Gastroesophageal sphincter (tissue), 4 donors: ENCODE results near the gene ITK. TPM values are rescaled to one million over a fixed set of nuclear protein-coding genes. Genes with fewer than 3 reads are reported as not detected.
A peak's percentile ranks its signal among the peaks of the same experiment; 100 is the strongest.

ENCODE experiments used
- ATAC-seq: fragments of 150-250 bp; one replicate; pipeline ENCODE4 v1.9.1; 2016; ENCODE audit warnings: mild to moderate bottlenecking, moderate library complexity
- H3K27ac ChIP-seq, 4 donors: fragments of 200-600 bp; sonication (generic) in 3 of 4; 1 replicate in 3 of 4; 2 replicates in 1 of 4; pipeline ENCODE4 v1.5.1; 2016 to 2019
- H3K27me3 ChIP-seq: fragments of 200-600 bp; sonication (generic); one replicate; pipeline ENCODE4 v1.5.1; 2019
- H3K36me3 ChIP-seq, 2 donors: fragments of 200-600 bp; sonication (generic); one replicate each; pipeline ENCODE4 v1.5.1; 2019; ENCODE audit warnings: control low read depth in 1 of 2
- H3K4me1 ChIP-seq, 3 donors: fragments of 200-600 bp; sonication (generic); 1 replicate in 2 of 3; 2 replicates in 1 of 3; pipeline ENCODE4 v1.5.1; 2016 to 2019; ENCODE audit warnings: control low read depth in 2 of 3
- H3K4me3 ChIP-seq, 2 donors: fragments of 200-600 bp; sonication (generic); one replicate each; pipeline ENCODE4 v1.5.1; 2019; ENCODE audit warnings: mild to moderate bottlenecking in 1 of 2, moderate library complexity in 1 of 2
- H3K9me3 ChIP-seq, 3 donors: fragments of 200-600 bp; sonication (generic); one replicate each; pipeline ENCODE4 v1.5.1; 2017 to 2019; ENCODE audit warnings: control low read depth in 2 of 3
- EP300 ChIP-seq: sonication (generic); formaldehyde crosslinking; IDR thresholded peaks from one replicate; pipeline ENCODE4 v1.6.1; 2017; ENCODE audit warnings: antibody characterized with exemption, mild to moderate bottlenecking
- POLR2A ChIP-seq, 2 donors: fragments of 450-650 bp; IDR thresholded peaks; one replicate each; pipeline ENCODE4 v1.6.1; 2017; ENCODE audit warnings: antibody characterized with exemption in 2 of 2, mild to moderate bottlenecking in 2 of 2, moderate library complexity in 1 of 2
- POLR2AphosphoS5 ChIP-seq: sonication (generic); formaldehyde crosslinking; IDR thresholded peaks from one replicate; pipeline ENCODE4 v1.6.1; 2017; ENCODE audit warnings: antibody characterized with exemption
- WGBS, 2 donors: methylation state at CpG; one replicate each; pipeline ENCODE4 v1.1.5; 2018; ENCODE audit warnings: low coverage in 1 of 2; 5-methylcytosine and 5-hydroxymethylcytosine counted together
- total RNA-seq, 4 donors: library from RNA; depleted of rRNA; stranded (reverse); fragments of >200 nt; gene quantifications; one replicate each; pipeline ENCODE4 v1.1.0, GENCODE V29; 2016
- TF ChIP-seq, protein P1 (sequence below), 4 experiments: fragments of 200-600 bp in 2 of 4; fragments of 450-650 bp in 2 of 4; sonication (generic) in 1 of 4; IDR thresholded peaks; one replicate each; pipeline ENCODE4 v1.5.1; 2017 to 2019; ENCODE audit warnings: antibody characterized with exemption in 4 of 4, mild to moderate bottlenecking in 2 of 4, moderate library complexity in 2 of 4

ITK gene
- total RNA-seq, 4 donors from 2014 or later: 0.52 to 3.1 (median 1.8) TPM

DNA sequence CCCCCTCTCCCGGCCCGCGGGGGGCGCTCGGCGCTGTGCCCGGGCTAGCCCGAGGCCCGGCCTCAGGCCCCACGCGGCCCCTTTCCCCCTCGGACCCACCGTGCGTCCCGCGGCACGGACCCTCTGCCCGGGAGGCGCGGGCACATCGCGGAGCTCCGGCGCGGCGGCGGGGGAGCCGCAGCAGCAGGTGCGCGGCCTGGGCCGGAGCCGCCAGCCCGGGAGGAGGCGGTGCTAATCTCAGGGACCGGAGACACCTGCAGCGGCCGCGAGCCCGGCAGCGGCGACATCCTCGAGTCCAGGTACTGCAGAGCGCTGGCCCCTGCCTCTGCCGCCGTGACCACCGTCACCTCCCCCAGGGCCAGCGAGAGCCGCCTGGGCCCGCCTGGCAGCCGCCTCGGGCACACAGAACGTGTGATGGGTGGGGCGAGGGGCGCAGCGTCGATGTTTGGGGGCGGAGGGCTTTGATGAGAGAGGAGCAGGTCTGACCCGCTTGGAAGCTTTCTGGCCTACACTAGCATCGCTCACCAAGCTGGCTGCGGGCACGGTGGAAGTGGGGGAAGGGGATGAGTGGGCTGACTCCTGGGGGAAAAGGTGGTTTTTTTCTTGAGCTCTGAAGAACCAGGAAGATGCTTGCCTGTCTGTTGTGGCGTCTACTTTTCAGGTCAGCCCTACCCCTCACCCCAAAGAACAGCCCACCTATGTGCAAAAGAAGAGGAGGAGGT is 85.8 kb downstream of the ITK start:
- Histone ChIP-seq H3K27ac (peak overlapping the region in 2 of 4 donors; percentile 28 to 58), H3K9me3 (no peaks in the 10 kb centered on the region), H3K36me3 (no peaks in the 10 kb centered on the region), H3K4me3 (peak overlapping the region; percentile 85 to 87), H3K4me1 (peaks cover 0 to 21% (median 3%) of the 10 kb centered on the region in 3 donors), H3K27me3 (no peaks in the 10 kb centered on the region)
- no CpG with 5 or more reads among the region's 62 CpGs for WGBS, 2 donors
- ATAC-seq: peak; percentile 42
- no peak for TF ChIP-seq POLR2AphosphoS5
- TF ChIP-seq EP300: no peak

DNA sequence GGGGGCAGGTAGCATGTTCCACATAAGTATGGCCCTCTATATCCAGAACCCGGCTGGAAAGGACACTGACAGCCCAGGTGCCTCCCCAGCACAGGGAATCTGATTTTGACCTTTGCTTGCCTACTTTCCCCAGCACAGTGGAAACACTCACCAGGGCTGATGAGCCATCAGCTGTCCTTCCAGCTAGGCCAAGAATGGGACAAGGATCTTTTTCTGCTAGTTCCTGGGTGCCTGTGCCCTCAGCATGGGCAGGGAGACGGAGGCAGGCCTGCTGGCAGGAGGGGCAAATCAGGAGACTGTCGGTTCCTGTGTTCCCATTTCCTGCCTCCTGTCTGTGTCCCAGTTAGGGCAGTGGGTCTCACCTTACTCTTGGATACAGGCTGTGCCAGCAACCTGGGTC is 86.4 kb downstream of the ITK start:
- TF ChIP-seq POLR2A (IDR thresholded peaks at IDR 0.05) (no peak), EP300 (no peak), POLR2AphosphoS5 (no peak)
- TF ChIP-seq, protein P1, sequence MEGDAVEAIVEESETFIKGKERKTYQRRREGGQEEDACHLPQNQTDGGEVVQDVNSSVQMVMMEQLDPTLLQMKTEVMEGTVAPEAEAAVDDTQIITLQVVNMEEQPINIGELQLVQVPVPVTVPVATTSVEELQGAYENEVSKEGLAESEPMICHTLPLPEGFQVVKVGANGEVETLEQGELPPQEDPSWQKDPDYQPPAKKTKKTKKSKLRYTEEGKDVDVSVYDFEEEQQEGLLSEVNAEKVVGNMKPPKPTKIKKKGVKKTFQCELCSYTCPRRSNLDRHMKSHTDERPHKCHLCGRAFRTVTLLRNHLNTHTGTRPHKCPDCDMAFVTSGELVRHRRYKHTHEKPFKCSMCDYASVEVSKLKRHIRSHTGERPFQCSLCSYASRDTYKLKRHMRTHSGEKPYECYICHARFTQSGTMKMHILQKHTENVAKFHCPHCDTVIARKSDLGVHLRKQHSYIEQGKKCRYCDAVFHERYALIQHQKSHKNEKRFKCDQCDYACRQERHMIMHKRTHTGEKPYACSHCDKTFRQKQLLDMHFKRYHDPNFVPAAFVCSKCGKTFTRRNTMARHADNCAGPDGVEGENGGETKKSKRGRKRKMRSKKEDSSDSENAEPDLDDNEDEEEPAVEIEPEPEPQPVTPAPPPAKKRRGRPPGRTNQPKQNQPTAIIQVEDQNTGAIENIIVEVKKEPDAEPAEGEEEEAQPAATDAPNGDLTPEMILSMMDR (IDR thresholded peaks at IDR 0.05): no peak
- no peak for ATAC-seq
- peaks cover 0 to 21% (median 3%) of the 10 kb centered on the region in 3 donors for H3K4me1 ChIP-seq
- no peaks in the 10 kb centered on the region for H3K36me3 ChIP-seq
- H3K4me3 ChIP-seq: peak overlapping the region in 1 of 2 donors; percentile 85
- no peaks in the 10 kb centered on the region for H3K9me3 ChIP-seq
- H3K27ac ChIP-seq: no peak overlapping the region
- no peaks in the 10 kb centered on the region for H3K27me3 ChIP-seq
- 80% methylated on average over 1 of the region's 3 CpGs; no CpG with 5 or more reads in 1 of the 2 donors for WGBS, 2 donors

DNA sequence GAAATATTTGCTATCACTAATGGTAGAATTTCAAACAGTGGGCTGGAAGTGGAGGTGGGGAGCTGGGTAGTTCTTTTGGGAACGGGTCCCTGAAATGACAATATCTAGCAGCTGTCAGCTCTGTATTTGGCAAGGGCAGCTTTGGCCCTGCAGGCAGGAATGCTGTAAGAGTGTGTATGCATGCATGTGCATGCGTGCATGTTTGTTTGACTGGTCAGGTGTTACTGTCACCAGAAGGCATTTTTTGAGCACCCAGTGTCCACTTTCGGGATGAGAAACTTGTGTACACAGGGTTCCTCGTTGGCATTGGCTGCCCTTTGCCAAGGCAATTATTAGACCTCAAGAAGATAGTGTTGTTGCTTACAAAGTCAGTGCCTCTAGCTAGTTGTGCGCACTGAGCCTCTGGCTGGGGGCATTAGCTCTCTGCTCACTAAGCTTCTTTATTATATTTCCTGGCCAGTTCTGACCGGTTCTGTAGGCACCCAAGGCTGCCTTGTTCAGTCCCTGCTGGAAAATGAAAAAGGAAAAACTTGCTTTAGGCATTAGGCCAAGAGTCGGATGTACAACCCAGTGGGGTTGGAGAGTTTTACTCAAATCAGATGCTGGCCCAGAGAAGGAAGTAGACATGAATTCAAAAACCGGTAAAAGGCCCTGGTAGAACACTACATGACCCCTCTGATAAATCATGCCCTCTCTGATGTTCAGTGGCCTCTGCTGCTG is 87.3 kb downstream of the ITK start:
- TF ChIP-seq, protein P1 (IDR thresholded peaks at IDR 0.05): no peak
- TF ChIP-seq POLR2AphosphoS5 (no peak), POLR2A (IDR thresholded peaks at IDR 0.05) (no peak), EP300 (no peak)
- WGBS, 2 donors: 75 to 88% methylated on average over 4 to 6 of the region's 8 CpGs
- Histone ChIP-seq H3K27me3 (no peaks in the 10 kb centered on the region), H3K36me3 (no peaks in the 10 kb centered on the region), H3K27ac (no peak overlapping the region), H3K4me3 (no peak overlapping the region), H3K9me3 (no peaks in the 10 kb centered on the region), H3K4me1 (peaks cover 0 to 21% (median 3%) of the 10 kb centered on the region in 3 donors)
- no peak for ATAC-seq

DNA sequence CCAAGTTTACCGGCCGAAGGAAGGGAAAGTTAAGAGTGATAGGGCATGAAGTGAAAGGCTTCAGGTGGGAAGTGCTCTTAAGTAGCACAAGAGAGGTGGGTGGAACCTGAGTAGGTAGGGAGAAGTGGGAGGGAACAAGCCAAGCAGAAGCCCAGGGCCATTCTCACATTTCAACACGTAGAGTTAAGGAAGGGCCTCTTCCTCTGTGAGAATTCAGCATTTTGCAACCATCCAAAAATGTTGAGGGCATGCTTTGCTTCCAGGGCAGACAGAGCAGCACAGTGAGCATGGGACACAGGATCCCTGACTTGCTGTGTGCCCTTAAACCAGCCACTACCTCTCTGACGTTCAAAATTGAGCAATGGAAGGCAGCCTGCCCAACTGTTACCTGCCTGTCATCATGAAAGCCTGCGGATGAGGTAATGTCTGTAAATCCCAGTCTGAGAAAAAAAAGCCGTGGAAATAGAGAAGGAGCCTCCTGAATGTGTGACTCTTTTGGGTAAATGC is 88.6 kb downstream of the ITK start:
- H3K27ac ChIP-seq: no peak overlapping the region
- 85 to 86% methylated on average over 3 to 6 of the region's 6 CpGs for WGBS, 2 donors
- H3K36me3 ChIP-seq: no peaks in the 10 kb centered on the region
- no peaks in the 10 kb centered on the region for H3K9me3 ChIP-seq
- H3K27me3 ChIP-seq: no peaks in the 10 kb centered on the region
- TF ChIP-seq EP300 (no peak), POLR2AphosphoS5 (no peak), POLR2A (IDR thresholded peaks at IDR 0.05) (no peak)
- TF ChIP-seq, protein P1 (IDR thresholded peaks at IDR 0.05): no peak
- no peak overlapping the region for H3K4me3 ChIP-seq
- ATAC-seq: no peak
- H3K4me1 ChIP-seq: peaks cover 0 to 21% (median 3%) of the 10 kb centered on the region in 3 donors

DNA sequence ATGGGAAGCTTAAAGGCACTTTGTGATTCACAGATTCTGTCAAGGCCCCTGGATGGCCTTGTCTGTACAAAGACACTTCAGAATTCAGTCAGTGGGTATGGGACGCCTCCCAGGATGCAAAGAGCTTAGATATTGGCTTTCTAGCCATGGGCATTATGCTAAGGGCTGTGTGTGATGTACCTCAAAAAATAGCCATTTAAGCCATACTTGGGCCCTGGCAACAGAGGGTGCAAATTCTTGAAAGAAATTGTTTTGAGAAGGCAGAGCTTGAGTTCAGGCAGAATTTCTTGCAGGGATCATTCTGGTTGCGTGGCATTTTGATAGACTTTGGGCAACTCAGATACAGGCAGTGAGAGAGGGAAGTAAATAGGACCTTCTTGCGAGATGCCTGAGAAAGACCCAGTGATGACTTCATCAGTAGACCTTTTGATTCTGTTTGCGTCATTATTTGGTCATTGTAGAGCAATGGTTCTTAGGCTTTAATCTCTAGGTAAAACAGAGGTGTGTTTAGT is 89.2 kb downstream of the ITK start:
- Histone ChIP-seq H3K27me3 (no peaks in the 10 kb centered on the region), H3K9me3 (no peaks in the 10 kb centered on the region), H3K36me3 (no peaks in the 10 kb centered on the region), H3K4me3 (no peak overlapping the region), H3K4me1 (peaks cover 0 to 21% (median 3%) of the 10 kb centered on the region in 3 donors), H3K27ac (no peak overlapping the region)
- 62 to 88% methylated on average over 3 to 4 of the region's 4 CpGs for WGBS, 2 donors
- TF ChIP-seq EP300 (no peak), POLR2AphosphoS5 (no peak), POLR2A (IDR thresholded peaks at IDR 0.05) (no peak)
- TF ChIP-seq, protein P1 (IDR thresholded peaks at IDR 0.05): no peak
- no peak for ATAC-seq
